Neural progenitor cell (in vitro differentiated cells): ENCODE measurements around the gene LPO.

ENCODE experiments used
- CTCF ChIP-seq: fragments of 200-600 bp; sonication (generic); IDR thresholded peaks from 2 replicates; pipeline ENCODE4 v1.5.1; 2017; ENCODE audit warnings: antibody characterized with exemption, mild to moderate bottlenecking
- EZH2 ChIP-seq: fragments of 200-600 bp; sonication (generic); IDR thresholded peaks from 2 replicates; pipeline ENCODE4 v1.6.1; 2017; ENCODE audit warnings: antibody characterized with exemption, mild to moderate bottlenecking, moderate library complexity

DNA sequence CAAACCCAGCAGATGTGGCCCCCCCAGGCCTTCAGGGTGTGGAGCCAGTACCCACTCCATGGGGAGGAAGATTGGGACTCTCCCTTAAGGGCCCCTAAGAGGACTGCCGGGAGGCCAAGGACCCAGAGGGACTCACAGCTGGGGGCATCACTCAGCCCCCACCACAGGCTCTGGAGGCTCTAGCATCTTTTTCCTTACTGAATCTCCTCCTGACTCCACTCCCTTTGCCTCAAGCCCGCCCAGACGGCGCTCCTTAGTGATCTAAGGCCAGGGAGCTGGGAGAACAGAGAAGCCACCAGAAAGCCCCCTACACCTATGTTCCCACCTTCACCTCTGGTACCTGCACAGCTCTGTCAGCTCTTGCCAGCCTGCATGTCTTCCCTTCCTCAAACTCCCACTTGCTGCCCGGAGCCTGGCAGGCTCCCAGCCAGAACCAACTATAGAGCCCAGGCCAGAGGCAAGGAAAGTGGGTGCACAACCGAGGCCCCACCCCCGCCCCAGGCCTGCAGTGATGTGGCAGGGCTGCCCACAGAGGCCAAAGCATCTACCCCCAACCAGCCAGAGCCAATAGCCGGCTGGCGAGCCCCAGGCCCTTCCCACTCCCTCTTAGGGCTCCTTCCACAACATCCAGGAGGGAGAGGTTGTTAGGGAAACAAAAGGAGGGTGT, 64.7 kb downstream of the LPO start:
- TF ChIP-seq CTCF, result no peak
- TF ChIP-seq EZH2, result no peak
